IMR-90 (cell line): Measurements from ENCODE around the gene DDOST.

ENCODE experiments used
- BHLHE40 ChIP-seq: fragments of 150-350 bp; IDR thresholded peaks from 2 replicates; pipeline ENCODE4 v1.6.1; 2016; ENCODE audit warnings: mild to moderate bottlenecking, low read depth, low read length
- CEBPB ChIP-seq: IDR thresholded peaks from 2 replicates; pipeline ENCODE4 v1.6.1; 2012; ENCODE audit warnings: low read depth, low read length, improper control_type of control experiment
- CTCF ChIP-seq: conservative IDR thresholded peaks from 2 replicates; pipeline ENCODE4 v1.5.1; 2012; ENCODE audit warnings: mild to moderate bottlenecking, low read depth, low read length, improper control_type of control experiment
- FOS ChIP-seq: fragments of 150-350 bp; IDR thresholded peaks from 2 replicates; pipeline ENCODE4 v1.6.1; 2016; ENCODE audit warnings: low read depth, low read length
- MAFK ChIP-seq: IDR thresholded peaks from 2 replicates; pipeline ENCODE4 v1.6.1; 2012; ENCODE audit warnings: low read depth, low read length, improper control_type of control experiment
- POLR2A ChIP-seq: IDR thresholded peaks from 2 replicates; pipeline ENCODE4 v1.6.1; 2012; ENCODE audit warnings: mild to moderate bottlenecking, low read depth, low read length
- RCOR1 ChIP-seq: IDR thresholded peaks from 2 replicates; pipeline ENCODE4 v1.6.1; 2012; ENCODE audit warnings: mild to moderate bottlenecking, low read length, improper control_type of control experiment; ENCODE audit not compliant: insufficient replicate concordance
- SMC3 ChIP-seq: fragments of 150-350 bp; IDR thresholded peaks from 2 replicates; pipeline ENCODE4 v1.6.1; 2016; ENCODE audit warnings: low read depth, mild to moderate bottlenecking, antibody characterized with exemption, low read length, moderate library complexity

DNA sequence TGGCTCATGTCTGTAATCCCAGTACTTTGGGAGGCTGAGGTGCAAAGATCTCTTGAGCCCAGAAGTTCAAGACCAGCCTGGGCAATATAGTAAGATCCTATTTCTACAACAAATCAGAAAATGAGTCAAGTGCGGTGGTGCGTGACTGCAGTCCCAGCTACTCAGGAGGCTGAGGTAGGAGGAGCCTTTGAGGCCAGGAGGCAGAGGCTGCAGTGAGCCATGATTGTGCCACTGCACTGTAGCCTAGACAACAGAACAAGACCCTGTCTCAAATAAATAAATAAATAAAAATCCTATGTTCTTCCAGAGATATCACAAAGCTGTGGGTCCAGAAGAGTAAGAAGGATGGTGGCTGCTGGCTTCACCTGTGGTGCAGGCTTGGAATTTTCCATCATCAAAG is 50.2 kb downstream of the DDOST start:
- no peak for TF ChIP-seq CTCF
- no peak for TF ChIP-seq FOS
- no peak for TF ChIP-seq MAFK
- TF ChIP-seq SMC3, result no peak
- no peak for TF ChIP-seq RCOR1
- TF ChIP-seq CEBPB, result no peak
- TF ChIP-seq BHLHE40, result no peak
- TF ChIP-seq POLR2A, result no peak
